Neural crest cell (in vitro differentiated cells): ENCODE results near the gene ERFL. TPM values are rescaled to one million over a fixed set of nuclear protein-coding genes. Genes with fewer than 3 reads are reported as not detected.
A peak's percentile ranks its signal among the peaks of the same experiment; 100 is the strongest.
"Not testable (repeated sequence)": the region's sequence is repeated elsewhere in the genome, so short reads cannot be mapped to it uniquely, and the experiment has no call there.

Source experiments
- DNase-seq: peaks from one replicate; pipeline ENCODE4 v3.0.0; 2021; ENCODE audit warnings: low read depth, mixed read lengths, low spot score
- H3K27ac Mint-ChIP-seq: one replicate; pipeline ENCODE4 v1.8.0; 2021; ENCODE audit warnings: mild to moderate bottlenecking, mixed read lengths; ENCODE audit not compliant: unreplicated experiment
- H3K27me3 Mint-ChIP-seq: 2 replicates; pipeline ENCODE4 v1.8.0; 2021; ENCODE audit warnings: low read depth, mild to moderate bottlenecking, mixed read lengths
- H3K36me3 Mint-ChIP-seq: 2 replicates; pipeline ENCODE4 v1.8.0; 2021; ENCODE audit warnings: low read depth, mild to moderate bottlenecking, mixed read lengths
- H3K4me1 Mint-ChIP-seq: 2 replicates; pipeline ENCODE4 v1.8.0; 2021; ENCODE audit warnings: mixed read lengths
- H3K4me3 Mint-ChIP-seq: one replicate; pipeline ENCODE4 v1.8.0; 2021; ENCODE audit warnings: mild to moderate bottlenecking, mixed read lengths
- H3K9me3 Mint-ChIP-seq: 2 replicates; pipeline ENCODE4 v1.8.0; 2021; ENCODE audit warnings: mixed read lengths
- CTCF ChIP-seq: fragments of 200-600 bp; sonication (generic); conservative IDR thresholded peaks from 2 replicates; pipeline ENCODE4 v1.5.0; 2021; ENCODE audit warnings: antibody characterized with exemption, mild to moderate bottlenecking
- total RNA-seq: library from RNA; stranded (reverse); gene quantifications from 2 replicates; pipeline ENCODE4 v1.2.1, GENCODE V29; 2021

The ERFL gene
- total RNA-seq, 1 donor from 2014 or later = 0.12 TPM

- Mint-ChIP-seq H3K27ac (no peak within 1 kb of the TSS), H3K4me3 (peak within 1 kb of the TSS; percentile 44), H3K27me3 (peaks cover 27% of the 10 kb centered on the region), H3K9me3 (no peaks in the 10 kb centered on the region), H3K4me1 (peaks cover 5% of the 10 kb centered on the region), H3K36me3 (no peaks in the 10 kb centered on the region)
- TF ChIP-seq CTCF = no peak
- no peak for DNase-seq
Measured at GRCh38 chr19:41876847-41877832, 51.1 kb downstream of the ERFL start, which contains the start of gene CD79A. TSS of gene CD79A (plus strand) at chr19:41877279. CDS start at chr19:41877305, 26 bp downstream.

GRCh38 chr19:41875973-41876372 is 52.3 kb downstream of the ERFL start:
- peaks cover 20% of the 10 kb centered on the region for H3K27me3 Mint-ChIP-seq
- H3K4me3 Mint-ChIP-seq = peak overlapping the region; percentile 24
- not testable (repeated sequence) for H3K36me3 Mint-ChIP-seq, H3K4me1 Mint-ChIP-seq, H3K9me3 Mint-ChIP-seq, DNase-seq, H3K27ac Mint-ChIP-seq

- Mint-ChIP-seq H3K36me3 (peaks cover 13% of the 10 kb centered on the region), H3K27ac (no peak overlapping the region), H3K4me3 (peak overlapping the region; percentile 87), H3K9me3 (no peaks in the 10 kb centered on the region), H3K27me3 (peaks cover 12% of the 10 kb centered on the region), H3K4me1 (peaks cover 6% of the 10 kb centered on the region)
- peak; percentile 53 for DNase-seq
- peak; percentile 74 for TF ChIP-seq CTCF
Measured at GRCh38 chr19:41872775-41873647, 55.2 kb downstream of the ERFL start.

- H3K36me3 Mint-ChIP-seq = peaks cover 16% of the 10 kb centered on the region
- peak overlapping the region; percentile 31 for H3K4me3 Mint-ChIP-seq
Measured at GRCh38 chr19:41872384-41872774, 55.9 kb downstream of the ERFL start.

GRCh38 chr19:41871573-41872383 is 56.5 kb downstream of the ERFL start:
- H3K27ac Mint-ChIP-seq = no peak overlapping the region
- TF ChIP-seq CTCF = no peak

More at GRCh38 chr19:41872384-41872774, 55.9 kb downstream of the ERFL start:
- DNase-seq = no peak
- H3K27ac Mint-ChIP-seq = no peak overlapping the region
- peaks cover 10% of the 10 kb centered on the region for H3K4me1 Mint-ChIP-seq
- H3K9me3 Mint-ChIP-seq = no peaks in the 10 kb centered on the region
- no peak for TF ChIP-seq CTCF
- peaks cover 8% of the 10 kb centered on the region for H3K27me3 Mint-ChIP-seq

More at GRCh38 chr19:41871573-41872383, 56.5 kb downstream of the ERFL start:
- DNase-seq = no peak
- H3K4me1 Mint-ChIP-seq = peaks cover 10% of the 10 kb centered on the region
- no peak overlapping the region for H3K4me3 Mint-ChIP-seq
- H3K27me3 Mint-ChIP-seq = peaks cover 7% of the 10 kb centered on the region
- H3K36me3 Mint-ChIP-seq = peaks cover 16% of the 10 kb centered on the region
- no peaks in the 10 kb centered on the region for H3K9me3 Mint-ChIP-seq
